ENCODE results near the gene CFAP69. TPM values are rescaled to one million over a fixed set of nuclear protein-coding genes. Genes with fewer than 3 reads are reported as not detected.
"Not testable (repeated sequence)": the region's sequence is repeated elsewhere in the genome, so short reads cannot be mapped to it uniquely, and the experiment has no call there.

CFAP69 gene
- total RNA-seq, 2 experiments from 2014 or later: 0.42 TPM; not detected in 1

- ATAC-seq (peak; percentile 99), DNase-seq (peak; percentile 95)
- CTCF ChIA-PET: interaction anchor here (0.9 to 2.3 kb wide), 8 partner anchors 8 to 192 kb away, joined by 3 to 11 read pairs (median 3); partner anchors contain the start of genes FAM237B and STEAP1
- Mint-ChIP-seq H3K27me3 (no peaks in the 10 kb centered on the region), H3K4me1 (peaks cover 31% of the 10 kb centered on the region), H3K9me3 (ENCODE audit: low read depth) (no peaks in the 10 kb centered on the region), H3K27ac (peak within 1 kb of the TSS; percentile 98), H3K36me3 (peaks cover 22% of the 10 kb centered on the region), H3K4me3 (peak within 1 kb of the TSS; percentile 94)
These were observed 101.6 kb downstream of the CFAP69 start, which contains the start of gene GTPBP10 for GRCh38 chr7:90346336-90347125. TSS of gene GTPBP10 (plus strand) at chr7:90346716. CDS start at chr7:90346742, 26 bp downstream.

- Mint-ChIP-seq H3K4me1 (peaks cover 31% of the 10 kb centered on the region), H3K27me3 (no peaks in the 10 kb centered on the region), H3K4me3 (peak overlapping the region; percentile 94), H3K9me3 (ENCODE audit: low read depth) (no peaks in the 10 kb centered on the region), H3K27ac (peak overlapping the region; percentile 98), H3K36me3 (peaks cover 29% of the 10 kb centered on the region)
- CTCF ChIA-PET: no interaction called here
- no peak for ATAC-seq
- DNase-seq: no peak
These were observed 102.8 kb downstream of the CFAP69 start for GRCh38 chr7:90347759-90348158.

GRCh38 chr7:90349305-90349704, 104.3 kb downstream of the CFAP69 start:
- Mint-ChIP-seq H3K4me3 (no peak overlapping the region), H3K27me3 (no peaks in the 10 kb centered on the region), H3K9me3 (ENCODE audit: low read depth) (no peaks in the 10 kb centered on the region), H3K27ac (no peak overlapping the region), H3K36me3 (peaks cover 39% of the 10 kb centered on the region), H3K4me1 (peaks cover 31% of the 10 kb centered on the region)
- no peak for DNase-seq
- ATAC-seq: no peak
- CTCF ChIA-PET: no interaction called here

- H3K4me3 Mint-ChIP-seq; DNase-seq; H3K9me3 Mint-ChIP-seq (ENCODE audit: low read depth); CTCF ChIA-PET; H3K27me3 Mint-ChIP-seq; ATAC-seq; H3K27ac Mint-ChIP-seq: not testable (repeated sequence)
- Mint-ChIP-seq H3K36me3 (peaks cover 43% of the 10 kb centered on the region), H3K4me1 (peaks cover 30% of the 10 kb centered on the region)
These were observed 105.1 kb downstream of the CFAP69 start for GRCh38 chr7:90350032-90350431.

GRCh38 chr7:90351987-90352386, 107.0 kb downstream of the CFAP69 start:
- H3K27ac Mint-ChIP-seq: no peak overlapping the region
- no peak for ATAC-seq
- H3K36me3 Mint-ChIP-seq: peaks cover 61% of the 10 kb centered on the region
- H3K4me3 Mint-ChIP-seq: no peak overlapping the region
- CTCF ChIA-PET: no interaction called here
- H3K4me1 Mint-ChIP-seq: peaks cover 15% of the 10 kb centered on the region
- no peaks in the 10 kb centered on the region for H3K27me3 Mint-ChIP-seq
- DNase-seq: no peak
- peaks cover 7% of the 10 kb centered on the region for H3K9me3 Mint-ChIP-seq (ENCODE audit: low read depth)

Other genes starting within 250 kb of the CFAP69 start
- gene STEAP1, start 90.7 kb upstream of the CFAP69 start, total RNA-seq: under 1 TPM in 1 of 2 experiments, not detected in 1; 0.75 TPM
- gene STEAP2, start 33.4 kb upstream of the CFAP69 start, total RNA-seq: not detected
- gene FAM237B, start 76.1 kb downstream of the CFAP69 start, total RNA-seq: not detected
- 10 to 100 TPM; 26.6 to 29.1 TPM for gene GTPBP10, start 101.5 kb downstream of the CFAP69 start, total RNA-seq
- 1 to 10 TPM; 4.8 to 6.1 TPM for gene CLDN12, start 158.3 kb downstream of the CFAP69 start, total RNA-seq
- gene PTTG1IP2, start 224.5 kb downstream of the CFAP69 start, total RNA-seq: not detected